Heart right ventricle (tissue), 16 donors: ENCODE measurements around the gene IFNA7. TPM values are rescaled to one million over a fixed set of nuclear protein-coding genes. Genes with fewer than 3 reads are reported as not detected.
"Not testable (repeated sequence)": the region's sequence is repeated elsewhere in the genome, so short reads cannot be mapped to it uniquely, and the experiment has no call there.

Experiments
- ATAC-seq, 8 donors: fragments of 200-7000 bp; cut with Tn5 transposase; one replicate each; pipeline ENCODE4 v1.9.1; 2020; ENCODE audit warnings: mild to moderate bottlenecking in 8 of 8, moderate library complexity in 8 of 8, moderate number of reproducible peaks in 1 of 8
- DNase-seq, 2 donors: peaks; one replicate each; pipeline ENCODE4 v3.0.0-alpha.2; 2020
- H3K27ac ChIP-seq, 10 donors: fragments of 200-600 bp; sonication (generic) in 2 of 10; one replicate each; pipeline versions ENCODE4 v1.5.0 to v1.8.0; 2020 to 2022; ENCODE audit warnings: mild to moderate bottlenecking in 3 of 10
- H3K27me3 ChIP-seq, 7 donors: fragments of 200-600 bp; one replicate each; pipeline ENCODE4 v1.8.0; 2021 to 2022; ENCODE audit warnings: mild to moderate bottlenecking in 2 of 7
- H3K36me3 ChIP-seq, 9 donors: fragments of 200-600 bp; sonication (generic) in 1 of 9; one replicate each; pipeline versions ENCODE4 v1.5.0 to v1.8.0; 2020 to 2022; ENCODE audit warnings: mild to moderate bottlenecking in 2 of 9
- H3K4me1 ChIP-seq, 9 donors: fragments of 200-600 bp; sonication (generic) in 1 of 9; one replicate each; pipeline versions ENCODE4 v1.5.0 to v1.8.0; 2020 to 2022; ENCODE audit warnings: mild to moderate bottlenecking in 4 of 9
- H3K4me3 ChIP-seq, 10 donors: fragments of 200-600 bp; sonication (generic) in 2 of 10; one replicate each; pipeline versions ENCODE4 v1.5.0 to v1.8.0; 2020 to 2022; ENCODE audit warnings: mild to moderate bottlenecking in 7 of 10, moderate library complexity in 2 of 10
- H3K9me3 ChIP-seq, 11 donors: fragments of 200-600 bp in 10 of 11; sonication (generic) in 2 of 11; one replicate each; pipeline versions ENCODE4 v1.5.0 to v1.8.0; 2013 to 2022; ENCODE audit warnings: mild to moderate bottlenecking in 2 of 11, control low read depth in 1 of 11, moderate library complexity in 1 of 11
- CTCF ChIP-seq, 9 donors: fragments of 200-600 bp; sonication (generic) in 2 of 9; IDR thresholded peaks; one replicate each; pipeline versions ENCODE4 v1.5.0 to v1.8.0; 2021 to 2022; ENCODE audit warnings: antibody characterized with exemption in 9 of 9, mild to moderate bottlenecking in 5 of 9, moderate library complexity in 1 of 9
- WGBS, 2 donors: extraction: QIAGEN DNeasy Blood & Tissue Kit; methylation state at CpG; one replicate each; pipeline ENCODE4 v1.1.7; 2013; ENCODE audit warnings: inconsistent platforms in 1 of 2; 5-methylcytosine and 5-hydroxymethylcytosine counted together
- intact Hi-C, 10 donors: fragments of 100-400 bp; cut with DNase I; formaldehyde crosslinking; loops; one replicate each; pipeline versions ENCODE4 v1.11.1 to v1.14.2; 2022
- polyA plus RNA-seq, 2 donors: library from polyadenylated mRNA; stranded (reverse); fragments of 200-250 nt; gene quantifications; one replicate each; pipeline ENCODE4 v1.2.3, GENCODE V29; 2013
- total RNA-seq, 10 donors: library from RNA; stranded (reverse); fragmentation: NEBNext Ultra II Directional in 3 of 10; extraction: Animal tissue kit (Norgen Biotek cat#: 25700) in 3 of 10; gene quantifications; one replicate each; pipeline versions ENCODE4 v1.2.1 to v1.2.4, GENCODE V29; 2021 to 2023
- donor health status: Arrhythmogenic right ventricular cardiomyopathy.
- donor health status: ischemic (EF 13 %, LVEDD 7.1; RV severe dilation, severe dysfunction).
- donor health status: healthy with polysubstance abuse.
- donor health status: DM: no; HTN: yes; CAD: no.
- donor health status: DM: no; HTN: no; CAD: no.
- donor health status: ischemic (EF 25% LVEDD 6.9; RV normal size, moderate dysfunction).
- donor health status: ischemic (EF 25% LVEDD 5.7; RV mildly dilated, moderate dysfunction).
- donor health status: healthy.
- donor health status: DM: yes; HTN: yes; CAD: no.
- donor health status: Ischemic cardiomyopathy.
- donor health status: ischemic (EF 35%, LVEDD 5.7; RV mildly dilated, moderate dysfunction).
- donor health status: nonischemic (EF 11% LVEDD 7.7; RV severe dilation, severe dysfunction).
- donor health status: DM: yes; HTN: yes; CAD: no.
- donor health status: PGD.
- donor health status: ischemic (EF 29% LVEDD 5.4; RV normal size, mild dysfunction).
- donor health status: nonischemic (EF 23%, LVEDD 6.1; RV moderate dilation, normal function).

Gene IFNA7
- total and polyA plus RNA-seq, 12 donors, result not detected

GRCh38 chr9:21174671-21175070 lies 27.3 kb downstream of the IFNA7 start:
- intact Hi-C loops, result no loop called here
- Histone ChIP-seq H3K4me3 (no peak overlapping the region), H3K27ac (no peak overlapping the region), H3K27me3 (no peaks in the 10 kb centered on the region), H3K9me3 (no peaks in the 10 kb centered on the region), H3K4me1 (peaks cover 0 to under 1% (median 0%) of the 10 kb centered on the region in 9 donors), H3K36me3 (no peaks in the 10 kb centered on the region)
- TF ChIP-seq CTCF (IDR thresholded peaks at IDR 0.05), result no peak
- 85 to 89% methylated on average over 2 of the region's 2 CpGs for WGBS, 2 donors
- ATAC-seq, result no peak
- DNase-seq, result no peak

GRCh38 chr9:21172156-21172555 lies 29.8 kb downstream of the IFNA7 start:
- no peak for TF ChIP-seq CTCF (IDR thresholded peaks at IDR 0.05)
- Histone ChIP-seq H3K27me3 (no peaks in the 10 kb centered on the region), H3K27ac (no peak overlapping the region), H3K4me3 (no peak overlapping the region), H3K36me3 (no peaks in the 10 kb centered on the region), H3K9me3 (no peaks in the 10 kb centered on the region), H3K4me1 (peaks cover 0 to 3% (median 0%) of the 10 kb centered on the region in 9 donors)
- DNase-seq, result no peak
- 85 to 93% methylated on average over 3 of the region's 3 CpGs for WGBS, 2 donors
- ATAC-seq, result no peak
- intact Hi-C loops, result no loop called here

GRCh38 chr9:21171351-21171750 lies 30.7 kb downstream of the IFNA7 start:
- Histone ChIP-seq H3K4me3 (no peak overlapping the region), H3K27ac (no peak overlapping the region), H3K9me3 (no peaks in the 10 kb centered on the region), H3K36me3 (no peaks in the 10 kb centered on the region), H3K27me3 (no peaks in the 10 kb centered on the region), H3K4me1 (peaks cover 0 to 3% (median 0%) of the 10 kb centered on the region in 9 donors)
- DNase-seq (no peak), ATAC-seq (no peak)
- intact Hi-C loops, result no loop called here
- no peak for TF ChIP-seq CTCF (IDR thresholded peaks at IDR 0.05)
- 67 to 73% methylated on average over 1 of the region's 1 CpG for WGBS, 2 donors

GRCh38 chr9:21166560-21166959 lies 35.4 kb downstream of the IFNA7 start, which contains the start of gene IFNA21:
Gene IFNA21, minus strand, starts transcription at chr9:21166660. Its CDS starts 48 bp downstream, at chr9:21166612.
- not testable (repeated sequence) for H3K9me3 ChIP-seq, H3K27ac ChIP-seq, DNase-seq, H3K27me3 ChIP-seq, ATAC-seq, H3K4me3 ChIP-seq, H3K36me3 ChIP-seq, H3K4me1 ChIP-seq
- 77 to 93% methylated on average over 2 of the region's 2 CpGs for WGBS, 2 donors
- intact Hi-C loops, result loop anchor here in 1 of 10 donors (10.0 kb wide), 1 partner anchor 1488 kb away; no protein-coding TSS in a partner anchor

- Histone ChIP-seq H3K9me3 (peaks cover 0 to 5% (median 0%) of the 10 kb centered on the region in 11 donors), H3K27me3 (no peaks in the 10 kb centered on the region), H3K36me3 (no peaks in the 10 kb centered on the region), H3K4me1 (peaks cover 0 to 7% (median 0%) of the 10 kb centered on the region in 9 donors), H3K27ac (no peak overlapping the region), H3K4me3 (no peak overlapping the region)
- intact Hi-C loops, result loop anchor here in 1 of 10 donors (10.0 kb wide), 1 partner anchor 1489 kb away; no protein-coding TSS in a partner anchor
- TF ChIP-seq CTCF (IDR thresholded peaks at IDR 0.05), result no peak
- no peak for ATAC-seq
- WGBS, 2 donors, result 88 to 92% methylated on average over 1 of the region's 1 CpG
- DNase-seq, result no peak
Measured at GRCh38 chr9:21165516-21165915, 36.5 kb downstream of the IFNA7 start.
